Astrocyte (in vitro differentiated cells and primary cell): ENCODE measurements around the gene TRAPPC2B.

Experiments
- CTCF ChIP-seq: IDR thresholded peaks from 2 replicates; pipeline ENCODE4 v1.5.1; 2011; ENCODE audit warnings: low read depth, mild to moderate bottlenecking, inconsistent platforms, low read length, moderate library complexity; ENCODE audit not compliant: insufficient read depth
- EZH2 ChIP-seq: IDR thresholded peaks from 2 replicates; pipeline ENCODE4 v1.6.1; 2012; ENCODE audit warnings: mild to moderate bottlenecking, low read length, inconsistent platforms; ENCODE audit not compliant: insufficient read depth

- TF ChIP-seq CTCF (no peak), EZH2 (no peak)
Measured at GRCh38 chr19:57338877-57339276, 24.5 kb upstream of the TRAPPC2B start.
